Endothelial cell of umbilical vein (primary cell): ENCODE results near the gene DUSP10. TPM values are rescaled to one million over a fixed set of nuclear protein-coding genes. Genes with fewer than 3 reads are reported as not detected.

Experiments
- BruUV-seq: library from RNA; stranded (reverse); fragments of 400-500 nt; replicated peaks from 2 replicates; lab custom pipeline; 2021; lab: Mats Ljungman, UMichigan
- CTCF ChIA-PET: fragments of 300-600, 350-600 bp; sonication (Branson Sonifier 250); formaldehyde crosslinking; loops from one replicate; lab custom pipeline; 2021; ENCODE audit warnings: antibody characterized with exemption, inconsistent platforms; lab: Charles Lee
- POLR2A ChIA-PET: fragments of 300-600, 350-600 bp; sonication (Branson Sonifier 250); formaldehyde crosslinking; loops from one replicate; lab custom pipeline; 2021; ENCODE audit warnings: antibody characterized with exemption, inconsistent platforms; lab: Charles Lee
- DNase-seq: peaks from one replicate; pipeline ENCODE4 v3.0.0-alpha.2; 2011; ENCODE audit warnings: low read depth, low spot score
- FAIRE-seq: peaks from 2 replicates; lab custom pipeline; 2011; peaks lifted over from hg19 to GRCh38; lab: Jason Lieb, UNC
- H2AFZ ChIP-seq: 2 replicates; pipeline ENCODE4 v1.6.0; 2012; ENCODE audit warnings: low read depth, low read length, control low read depth, inconsistent platforms
- H3K27ac ChIP-seq: 2 replicates; pipeline ENCODE4 v1.5.1; 2011; ENCODE audit warnings: low read depth, mild to moderate bottlenecking, control low read depth, low read length, moderate library complexity; ENCODE audit not compliant: insufficient read depth
- H3K27me3 ChIP-seq, 2 experiments: 2 replicates each; pipeline versions ENCODE4 v1.6.0 to v1.6.1; 2011; ENCODE audit warnings: low read length in 2 of 2, mixed read lengths in 1 of 2; ENCODE audit not compliant: control insufficient read depth in 2 of 2, insufficient read depth in 2 of 2
- H3K36me3 ChIP-seq, 2 experiments: 2 replicates in 1 of 2; 3 replicates in 1 of 2; pipeline ENCODE4 v1.5.1; 2011; ENCODE audit warnings: low read length in 2 of 2, mild to moderate bottlenecking in 1 of 2, moderate library complexity in 1 of 2; ENCODE audit not compliant: control insufficient read depth in 2 of 2, insufficient read depth in 2 of 2; ENCODE audit errors: extremely low read depth in 1 of 2
- H3K4me1 ChIP-seq: 3 replicates; pipeline ENCODE4 v1.5.1; 2011; ENCODE audit warnings: mild to moderate bottlenecking, low read length; ENCODE audit not compliant: control insufficient read depth, insufficient read depth; ENCODE audit errors: extremely low read depth
- H3K4me2 ChIP-seq: 2 replicates; pipeline ENCODE4 v1.6.1; 2011; ENCODE audit warnings: low read length, control low read depth, mixed read lengths; ENCODE audit not compliant: insufficient read depth
- H3K4me3 ChIP-seq, 3 experiments: fragments of 200-600 bp in 1 of 3; sonication (generic), shearing (Covaris generic) in 1 of 3; replicated peaks in 1 of 3; 2 replicates each; pipeline ENCODE4 v1.5.1; 2011 to 2016; ENCODE audit warnings: control low read depth in 3 of 3, low read length in 3 of 3, mild to moderate bottlenecking in 2 of 3, inconsistent platforms in 1 of 3, low read depth in 1 of 3, moderate library complexity in 1 of 3; ENCODE audit not compliant: insufficient read depth in 1 of 3
- H3K79me2 ChIP-seq: 2 replicates; pipeline ENCODE4 v1.6.0; 2012; ENCODE audit warnings: low read length, inconsistent platforms; ENCODE audit not compliant: control insufficient read depth, insufficient read depth
- H3K9ac ChIP-seq: replicated peaks from 2 replicates; pipeline ENCODE3; 2011; ENCODE audit warnings: low read length, control low read depth; ENCODE audit not compliant: insufficient read depth; ENCODE audit errors: extremely low read depth
- H3K9me1 ChIP-seq: replicated peaks from 3 replicates; pipeline ENCODE4 v1.6.0; 2011; ENCODE audit warnings: mild to moderate bottlenecking, low read length; ENCODE audit not compliant: control insufficient read depth, insufficient read depth; ENCODE audit errors: extremely low read depth
- H3K9me3 ChIP-seq: replicated peaks from 2 replicates; pipeline ENCODE4 v1.5.1; 2012; ENCODE audit warnings: low read length, inconsistent platforms; ENCODE audit not compliant: control insufficient read depth, insufficient read depth
- H4K20me1 ChIP-seq: replicated peaks from 2 replicates; pipeline ENCODE3; 2011; ENCODE audit warnings: mild to moderate bottlenecking, low read length; ENCODE audit not compliant: control insufficient read depth, insufficient read depth; ENCODE audit errors: extremely low read depth
- EZH2 ChIP-seq: IDR thresholded peaks from 2 replicates; pipeline ENCODE4 v1.6.1; 2012; ENCODE audit warnings: borderline replicate concordance, low read depth, mild to moderate bottlenecking, moderate library complexity, low read length, inconsistent platforms; ENCODE audit not compliant: severe bottlenecking
- FOS ChIP-seq: IDR thresholded peaks from 2 replicates; pipeline ENCODE4 v1.6.1; 2011; ENCODE audit warnings: mild to moderate bottlenecking, low read length, moderate library complexity, borderline replicate concordance; ENCODE audit not compliant: insufficient read depth
- GATA2 ChIP-seq: IDR thresholded peaks from 2 replicates; pipeline ENCODE4 v1.7.0; 2011; ENCODE audit warnings: low read depth, mild to moderate bottlenecking, moderate library complexity, mixed read lengths, low read length; ENCODE audit not compliant: insufficient read length, insufficient read depth
- JUN ChIP-seq: IDR thresholded peaks from 2 replicates; pipeline ENCODE4 v1.6.1; 2011; ENCODE audit warnings: borderline replicate concordance, low read depth; ENCODE audit not compliant: insufficient read length, insufficient read depth
- MAX ChIP-seq: IDR thresholded peaks from 2 replicates; pipeline ENCODE4 v1.6.1; 2011; ENCODE audit not compliant: insufficient read depth, insufficient read length
- MYC ChIP-seq: IDR thresholded peaks from one replicate; pipeline ENCODE4 v1.6.1; 2011; ENCODE audit warnings: mild to moderate bottlenecking, low read depth, low read length
- POLR2A ChIP-seq: IDR thresholded peaks from 2 replicates; pipeline ENCODE4 v1.6.1; 2012; ENCODE audit warnings: low read depth, mild to moderate bottlenecking, control low read depth, low read length
- POLR2AphosphoS5 ChIP-seq: IDR thresholded peaks from 2 replicates; pipeline ENCODE4 v1.6.1; 2012; ENCODE audit warnings: low read depth, mild to moderate bottlenecking, control low read depth, low read length, moderate library complexity; ENCODE audit not compliant: insufficient read depth
- dilution Hi-C: fragments of 300-500 bp; cut with MboI; formaldehyde crosslinking; loops from one replicate; pipeline ENCODE4 v1.15.0; 2019; ENCODE audit warnings: low sequenced_read_pairs; ENCODE audit not compliant: extremely low pct_ligation_motif_present
- intact Hi-C: fragments of 100-400 bp; cut with micrococcal nuclease; formaldehyde crosslinking; loops from one replicate; pipeline ENCODE4 v1.10.0; 2022
- polyA plus RNA-seq, 4 experiments: library from polyadenylated mRNA; depleted of rRNA in 3 of 4; stranded (reverse) in 3 of 4; unstranded in 1 of 4; fragments of >200 nt; gene quantifications; 2 replicates each; pipeline versions ENCODE4 v1.2.1 to v1.2.3, GENCODE V29; 2011 to 2012; ENCODE audit warnings: missing spikeins in 1 of 4
- total RNA-seq: library from RNA; stranded (reverse); gene quantifications from 2 replicates; pipeline ENCODE4 v1.2.3, GENCODE V29; 2021
- TF ChIP-seq, protein P1 (sequence below), 2 donors: IDR thresholded peaks; 1 replicate in 1 of 2; 2 replicates in 1 of 2; pipeline ENCODE4 v1.5.1; 2011; ENCODE audit warnings: low read length in 2 of 2, mild to moderate bottlenecking in 2 of 2, moderate library complexity in 2 of 2, control low read depth in 1 of 2, inconsistent platforms in 1 of 2, low read depth in 1 of 2; ENCODE audit not compliant: insufficient read depth in 1 of 2; ENCODE audit errors: extremely low read depth in 1 of 2

The DUSP10 gene
- total and polyA plus RNA-seq, 2 donors (not counting 3 experiments of a cell fraction or from before 2014, with no cell fraction given) = 1.6 to 1.9 TPM

- CTCF ChIA-PET = interaction anchor here (0.9 to 1.3 kb wide), 3 partner anchors 9 to 37 kb away, joined by 3 to 4 read pairs (median 3); partner anchors contain the start of gene DUSP10
- TF ChIP-seq EZH2 (no peak), FOS (no peak), GATA2 (no peak), POLR2A (no peak), MYC (no peak), POLR2AphosphoS5 (no peak), JUN (no peak), MAX (no peak)
- TF ChIP-seq, protein P1, sequence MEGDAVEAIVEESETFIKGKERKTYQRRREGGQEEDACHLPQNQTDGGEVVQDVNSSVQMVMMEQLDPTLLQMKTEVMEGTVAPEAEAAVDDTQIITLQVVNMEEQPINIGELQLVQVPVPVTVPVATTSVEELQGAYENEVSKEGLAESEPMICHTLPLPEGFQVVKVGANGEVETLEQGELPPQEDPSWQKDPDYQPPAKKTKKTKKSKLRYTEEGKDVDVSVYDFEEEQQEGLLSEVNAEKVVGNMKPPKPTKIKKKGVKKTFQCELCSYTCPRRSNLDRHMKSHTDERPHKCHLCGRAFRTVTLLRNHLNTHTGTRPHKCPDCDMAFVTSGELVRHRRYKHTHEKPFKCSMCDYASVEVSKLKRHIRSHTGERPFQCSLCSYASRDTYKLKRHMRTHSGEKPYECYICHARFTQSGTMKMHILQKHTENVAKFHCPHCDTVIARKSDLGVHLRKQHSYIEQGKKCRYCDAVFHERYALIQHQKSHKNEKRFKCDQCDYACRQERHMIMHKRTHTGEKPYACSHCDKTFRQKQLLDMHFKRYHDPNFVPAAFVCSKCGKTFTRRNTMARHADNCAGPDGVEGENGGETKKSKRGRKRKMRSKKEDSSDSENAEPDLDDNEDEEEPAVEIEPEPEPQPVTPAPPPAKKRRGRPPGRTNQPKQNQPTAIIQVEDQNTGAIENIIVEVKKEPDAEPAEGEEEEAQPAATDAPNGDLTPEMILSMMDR (IDR thresholded peaks at IDR 0.05; ENCODE audit: extremely low read depth in 1 of 2, insufficient read depth in 1 of 2, low read depth in 1 of 2, low read length in 2 of 2) = no peak
- no peaks in the 10 kb centered on the region for H4K20me1 ChIP-seq
- H3K27me3 ChIP-seq = no peaks in the 10 kb centered on the region
- no peak overlapping the region for H3K27ac ChIP-seq
- FAIRE-seq (no peak), DNase-seq (no peak)
- POLR2A ChIA-PET = no interaction called here
- H3K4me3 ChIP-seq = no peak overlapping the region
- no peak overlapping the region for H3K4me2 ChIP-seq
- no peaks in the 10 kb centered on the region for H3K4me1 ChIP-seq
- H3K36me3 ChIP-seq = no peaks in the 10 kb centered on the region
- no TSS peak for BruUV-seq
- dilution Hi-C loops (no loop called here), intact Hi-C loops (no loop called here)
- H3K9me3 ChIP-seq = no peaks in the 10 kb centered on the region
- H3K9me1 ChIP-seq = no peaks in the 10 kb centered on the region
- H2AFZ ChIP-seq = no peak overlapping the region
- no peaks in the 10 kb centered on the region for H3K79me2 ChIP-seq
- no peak overlapping the region for H3K9ac ChIP-seq
Measured at GRCh38 chr1:221724931-221725605, 16.8 kb downstream of the DUSP10 start.
